CD4-positive, alpha-beta T cell (primary cell): ENCODE results near the gene CASQ1. TPM values are rescaled to one million over a fixed set of nuclear protein-coding genes. Genes with fewer than 3 reads are reported as not detected.

Experiments used
- ATAC-seq: fragments of 200-7000 bp; cut with Tn5 transposase; one replicate; pipeline ENCODE4 v1.10.0; 2022; ENCODE audit warnings: mild to moderate bottlenecking; ENCODE audit not compliant: poor library complexity
- CTCF ChIA-PET: fragments of 350-600 bp; sonication (Branson Sonifier 250); formaldehyde crosslinking; loops from one replicate; lab custom pipeline; 2021; ENCODE audit warnings: antibody characterized with exemption, inconsistent platforms; lab: Charles Lee
- POLR2A ChIA-PET: fragments of 350-600 bp; sonication (Branson Sonifier 250); formaldehyde crosslinking; loops from one replicate; lab custom pipeline; 2021; ENCODE audit warnings: antibody characterized with exemption, inconsistent platforms; lab: Charles Lee
- DNase-seq, 14 experiments: peaks; one replicate each; pipeline ENCODE4 v3.0.0-alpha.2; 2013 to 2020; ENCODE audit warnings: mixed read lengths in 2 of 14
- H3K27ac ChIP-seq, 2 donors: one replicate each; pipeline versions ENCODE4 v1.5.1 to v1.7.0; 2013; ENCODE audit warnings: low read length in 2 of 2, low read depth in 1 of 2, mild to moderate bottlenecking in 1 of 2
- H3K27me3 ChIP-seq, 2 experiments: 1 replicate in 1 of 2; 2 replicates in 1 of 2; pipeline versions ENCODE4 v1.6.1 to v1.7.0; 2013; ENCODE audit warnings: low read length in 2 of 2, control low read depth in 1 of 2, mild to moderate bottlenecking in 1 of 2, moderate library complexity in 1 of 2; ENCODE audit not compliant: insufficient read depth in 2 of 2, control insufficient read depth in 1 of 2
- H3K36me3 ChIP-seq: one replicate; pipeline ENCODE4 v1.6.1; 2013; ENCODE audit warnings: low read length, control low read depth; ENCODE audit not compliant: insufficient read depth
- H3K4me1 ChIP-seq: one replicate; pipeline ENCODE4 v1.6.1; 2013; ENCODE audit warnings: low read length, control low read depth; ENCODE audit not compliant: insufficient read depth
- H3K4me3 ChIP-seq: one replicate; pipeline ENCODE4 v1.5.1; 2013; ENCODE audit warnings: mild to moderate bottlenecking, low read length, moderate library complexity
- H3K9me3 ChIP-seq, 2 experiments: 1 replicate in 1 of 2; 2 replicates in 1 of 2; pipeline versions ENCODE4 v1.6.1 to v1.7.0; 2013; ENCODE audit warnings: low read length in 2 of 2, mild to moderate bottlenecking in 2 of 2, control low read depth in 1 of 2, moderate library complexity in 1 of 2; ENCODE audit not compliant: control insufficient read depth in 1 of 2, insufficient read depth in 1 of 2
- H3K27ac Mint-ChIP-seq: one replicate; pipeline ENCODE4 v1.8.0; 2020; ENCODE audit warnings: mixed read lengths
- H3K27me3 Mint-ChIP-seq: one replicate; pipeline ENCODE4 v1.8.0; 2021; ENCODE audit warnings: mixed read lengths
- H3K36me3 Mint-ChIP-seq: one replicate; pipeline ENCODE4 v1.8.0; 2021; ENCODE audit warnings: low read depth, mixed read lengths
- H3K4me1 Mint-ChIP-seq: one replicate; pipeline ENCODE4 v1.8.0; 2021; ENCODE audit warnings: low read depth, mixed read lengths
- H3K4me3 Mint-ChIP-seq: one replicate; pipeline ENCODE4 v1.8.0; 2020; ENCODE audit warnings: mild to moderate bottlenecking, mixed read lengths
- H3K9me3 Mint-ChIP-seq: one replicate; pipeline ENCODE4 v1.8.0; 2020; ENCODE audit warnings: mixed read lengths
- CTCF ChIP-seq: fragments of 200-600 bp; IDR thresholded peaks from one replicate; pipeline ENCODE4 v1.8.0; 2022; ENCODE audit warnings: antibody characterized with exemption, mild to moderate bottlenecking
- intact Hi-C, 2 experiments: fragments of 100-400 bp; cut with DNase I in 1 of 2; cut with micrococcal nuclease in 1 of 2; formaldehyde crosslinking; loops; one replicate each; pipeline versions ENCODE4 v1.15.1 to v1.9.0; 2023 to 2025; cut with DNase I, micrococcal nuclease
- total RNA-seq, 174 experiments: library from RNA in 2 of 174; stranded (reverse) in 2 of 174; gene quantifications; one replicate each; pipeline ENCODE4 v1.2.3 and lab custom pipeline; 2021 to 2026

Gene CASQ1
- total RNA-seq, 2 experiments from 2014 or later = not detected

DNA sequence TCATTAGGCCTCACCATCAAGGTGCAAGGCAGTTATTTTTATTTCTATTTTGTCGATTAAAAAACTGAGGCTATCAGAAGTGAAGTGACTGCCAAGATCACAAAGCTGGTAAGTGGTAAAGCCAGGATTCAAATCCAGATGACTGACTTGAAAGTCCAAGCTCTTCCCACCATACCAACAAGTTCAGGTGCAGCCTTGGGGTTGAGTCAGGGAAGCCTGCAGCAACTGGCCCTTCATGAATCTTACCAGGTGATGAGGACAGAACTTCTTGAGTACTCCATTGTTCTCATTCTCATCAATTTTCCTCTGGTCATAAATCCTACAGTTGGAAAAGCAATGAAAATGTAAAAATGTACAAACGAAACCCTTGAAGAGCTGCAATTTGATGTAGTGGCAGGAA lies 35.0 kb downstream of the CASQ1 start:
- Mint-ChIP-seq H3K27ac (no peak overlapping the region), H3K9me3 (no peaks in the 10 kb centered on the region), H3K36me3 (peaks cover 25% of the 10 kb centered on the region), H3K4me1 (no peaks in the 10 kb centered on the region), H3K27me3 (no peaks in the 10 kb centered on the region), H3K4me3 (no peak overlapping the region)
- ChIA-PET CTCF (interaction anchor here (1.4 kb wide), 1 partner anchor 27 kb away, joined by 3 read pairs; no protein-coding TSS in a partner anchor), POLR2A (no interaction called here)
- DNase-seq (no peak), ATAC-seq (no peak)
- no peak for TF ChIP-seq CTCF
- H3K4me1 ChIP-seq = no peaks in the 10 kb centered on the region
- no peak overlapping the region for H3K27ac ChIP-seq
- no peaks in the 10 kb centered on the region for H3K9me3 ChIP-seq
- H3K4me3 ChIP-seq = no peak overlapping the region
- peaks cover 95% of the 10 kb centered on the region for H3K36me3 ChIP-seq
- H3K27me3 ChIP-seq = no peaks in the 10 kb centered on the region
- intact Hi-C loops = no loop called here

GRCh38 chr1:160226623-160227022 lies 36.2 kb downstream of the CASQ1 start:
- Histone ChIP-seq H3K36me3 (peaks cover 94% of the 10 kb centered on the region), H3K4me3 (no peak overlapping the region), H3K27ac (no peak overlapping the region), H3K27me3 (no peaks in the 10 kb centered on the region), H3K9me3 (no peaks in the 10 kb centered on the region), H3K4me1 (no peaks in the 10 kb centered on the region)
- ChIA-PET CTCF (interaction anchor here (1.4 kb wide), 1 partner anchor 25 kb away, joined by 3 read pairs; no protein-coding TSS in a partner anchor), POLR2A (no interaction called here)
- DNase-seq (no peak), ATAC-seq (no peak)
- H3K4me1 Mint-ChIP-seq = no peaks in the 10 kb centered on the region
- no peak overlapping the region for H3K27ac Mint-ChIP-seq
- H3K9me3 Mint-ChIP-seq = no peaks in the 10 kb centered on the region
- intact Hi-C loops = no loop called here
- TF ChIP-seq CTCF = no peak
- H3K36me3 Mint-ChIP-seq = peaks cover 38% of the 10 kb centered on the region
- H3K4me3 Mint-ChIP-seq = no peak overlapping the region
- no peaks in the 10 kb centered on the region for H3K27me3 Mint-ChIP-seq

DNA sequence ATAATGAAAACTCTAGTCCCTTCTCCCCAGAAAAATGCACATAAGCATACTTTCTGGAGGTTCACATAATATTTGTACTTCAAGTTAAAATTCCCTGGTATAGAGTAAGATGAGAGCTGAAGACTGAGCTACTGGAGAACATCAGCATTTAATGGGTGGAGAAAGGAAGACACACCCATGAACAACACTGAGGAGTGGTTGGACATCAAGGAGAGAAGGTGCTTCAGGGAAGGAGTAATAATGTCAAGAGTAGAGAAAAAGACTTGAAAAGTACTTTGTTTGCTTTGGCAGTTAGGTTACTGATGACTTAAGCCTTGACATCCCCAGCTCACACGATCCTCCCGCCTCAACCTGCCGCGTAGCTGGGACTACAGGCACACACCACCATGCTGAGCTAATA lies 36.7 kb downstream of the CASQ1 start:
- H3K27ac Mint-ChIP-seq = no peak overlapping the region
- POLR2A ChIA-PET = interaction anchor here (2.3 kb wide), 1 partner anchor 36 kb away, joined by 10 read pairs; the partner anchor contains the start of gene DCAF8
- peaks cover 42% of the 10 kb centered on the region for H3K36me3 Mint-ChIP-seq

More for the DNA sequence above, 36.7 kb downstream of the CASQ1 start:
- TF ChIP-seq CTCF = no peak
- H3K9me3 ChIP-seq = no peaks in the 10 kb centered on the region
- intact Hi-C loops = no loop called here
- no peak overlapping the region for H3K4me3 ChIP-seq
- H3K27me3 ChIP-seq = no peaks in the 10 kb centered on the region
- no peaks in the 10 kb centered on the region for H3K27me3 Mint-ChIP-seq
- H3K4me1 ChIP-seq = no peaks in the 10 kb centered on the region
- DNase-seq = no peak
- H3K27ac ChIP-seq = no peak overlapping the region
- no peak overlapping the region for H3K4me3 Mint-ChIP-seq
- H3K36me3 ChIP-seq = peaks cover 94% of the 10 kb centered on the region
- H3K4me1 Mint-ChIP-seq = no peaks in the 10 kb centered on the region
- ATAC-seq = no peak
- CTCF ChIA-PET = no interaction called here
- no peaks in the 10 kb centered on the region for H3K9me3 Mint-ChIP-seq
